Measurements from ENCODE around the gene LRRFIP1. TPM values are rescaled to one million over a fixed set of nuclear protein-coding genes. Genes with fewer than 3 reads are reported as not detected.

LRRFIP1 gene
- total and polyA plus RNA-seq, 4 experiments from 2014 or later: 88.0 to 198 (median 117) TPM

DNA sequence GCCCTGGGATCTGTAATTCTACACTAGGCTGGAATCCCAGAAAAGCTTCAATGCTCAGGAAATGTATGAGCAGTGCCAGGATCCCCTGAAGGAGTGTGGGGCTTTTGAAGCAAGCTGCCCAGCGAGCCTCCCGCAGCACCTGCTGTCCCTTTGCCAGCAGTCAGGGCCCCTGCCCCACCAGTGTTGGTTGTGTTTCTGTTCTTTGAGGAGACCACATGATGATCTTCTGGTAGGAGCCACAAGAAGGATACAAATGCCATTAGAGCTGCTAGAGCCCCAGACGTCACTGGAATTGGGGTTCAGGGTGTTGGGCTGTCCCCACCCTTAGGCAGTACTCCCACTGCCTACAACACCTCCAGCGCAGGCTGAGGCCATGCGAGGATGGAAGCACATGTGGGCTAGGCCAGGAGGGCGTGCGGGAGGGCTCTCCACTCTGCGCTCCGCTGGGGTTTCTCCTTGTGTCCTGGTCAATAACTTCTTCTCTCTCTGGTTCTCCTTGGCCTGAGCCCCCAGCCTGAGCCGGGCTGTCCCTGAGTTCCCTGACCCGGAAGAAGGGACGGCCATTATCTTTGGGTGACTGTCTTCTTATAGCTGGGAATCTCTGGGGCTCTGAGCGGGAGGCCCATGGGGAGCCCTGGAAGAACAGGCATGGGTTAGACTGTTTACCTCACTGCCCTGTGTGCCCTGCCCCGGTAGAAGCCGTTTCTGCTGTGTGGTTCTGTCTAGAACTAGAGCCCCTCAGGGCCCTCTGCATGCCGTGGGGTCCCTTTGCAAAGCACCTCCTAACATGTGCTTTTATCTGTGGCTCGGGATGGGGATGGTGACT lies 73.9 kb downstream of the LRRFIP1 start:
- H3K36me3 Mint-ChIP-seq: peaks cover 0 to 26% of the 10 kb centered on the region in 2 donors
- intact Hi-C loops (cut with micrococcal nuclease): no loop called here
- H3K4me3 Mint-ChIP-seq: peak overlapping the region; percentile 61 to 93 (median 82)
- H3K27ac Mint-ChIP-seq: peak overlapping the region; percentile 90 to 96 (median 96)
- no peaks in the 10 kb centered on the region for H3K27me3 ChIP-seq (ENCODE audit: insufficient read depth, low read length)
- peak overlapping the region in 1 of 2 donors; percentile 12 for H3K4me3 ChIP-seq (ENCODE audit: low read length in 2 of 2)
- peak overlapping the region; percentile 70 for H3K27ac ChIP-seq (ENCODE audit: low read depth, low read length)
- peaks cover 100% of the 10 kb centered on the region for H3K4me1 ChIP-seq (ENCODE audit: insufficient read depth, low read length)
- H3K9me3 Mint-ChIP-seq: no peaks in the 10 kb centered on the region
- H3K27me3 Mint-ChIP-seq: no peaks in the 10 kb centered on the region
- ChIA-PET CTCF (ENCODE audit: partially characterized antibody) (interaction anchor here (1.3 to 15.7 kb wide), 4 partner anchors 11 to 43 kb away, joined by 3 to 376 read pairs (median 80); no protein-coding TSS in a partner anchor), POLR2A (ENCODE audit: partially characterized antibody) (interaction anchor here (0.7 to 15.1 kb wide), 5 partner anchors 9 to 30 kb away, joined by 3 to 210 read pairs (median 3); no protein-coding TSS in a partner anchor)
- H3K9me3 ChIP-seq (ENCODE audit: control insufficient read depth in 1 of 2, low read length in 2 of 2): no peaks in the 10 kb centered on the region
- no peaks in the 10 kb centered on the region for H3K36me3 ChIP-seq (ENCODE audit: insufficient read depth, low read length)
- peak in 2 of 5 donors; percentile 31 to 64 for DNase-seq
- H3K4me1 Mint-ChIP-seq: peaks cover 72 to 100% (median 92%) of the 10 kb centered on the region in 4 donors

DNA sequence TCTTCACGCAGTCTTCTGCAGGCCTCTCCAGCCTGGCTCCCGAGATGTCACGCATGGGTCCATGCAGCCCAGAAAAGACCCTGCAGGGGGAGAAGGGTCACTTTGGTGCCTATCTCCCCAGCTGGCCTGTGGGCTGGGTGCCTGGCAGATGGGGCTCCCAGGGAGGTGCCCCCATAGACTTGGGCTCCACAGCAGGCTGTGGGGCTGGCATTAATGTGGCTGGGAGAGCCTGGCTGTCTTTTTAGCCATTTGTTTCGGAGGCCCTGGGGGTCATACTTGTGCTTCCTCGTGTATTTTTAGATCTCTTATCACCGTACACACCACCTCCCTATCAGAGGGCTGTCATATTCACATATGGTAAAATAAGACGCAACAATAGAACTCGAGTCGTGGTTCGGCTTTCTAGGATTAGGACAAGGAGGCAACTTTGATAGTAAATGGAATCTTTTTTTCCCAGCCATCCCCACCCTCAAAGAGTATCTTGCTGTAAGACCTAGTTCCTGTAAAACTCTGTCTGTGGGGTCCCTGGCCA lies 74.5 kb downstream of the LRRFIP1 start:
- intact Hi-C loops (cut with micrococcal nuclease): no loop called here
- H3K9me3 Mint-ChIP-seq: peaks cover 0 to 2% (median 0%) of the 10 kb centered on the region in 8 donors
- H3K4me3 ChIP-seq (ENCODE audit: low read length in 2 of 2): peak overlapping the region in 1 of 2 donors; percentile 6

GRCh38 chr2:237702441-237703391 lies 75.3 kb downstream of the LRRFIP1 start:
- ChIA-PET POLR2A (ENCODE audit: partially characterized antibody) (interaction anchor here (0.8 to 15.1 kb wide), 6 partner anchors 11 to 42 kb away, joined by 3 to 210 read pairs (median 4); no protein-coding TSS in a partner anchor), CTCF (ENCODE audit: partially characterized antibody) (interaction anchor here (0.9 to 8.0 kb wide), 5 partner anchors 10 to 42 kb away, joined by 3 to 82 read pairs (median 5); no protein-coding TSS in a partner anchor)
- peaks cover 72 to 100% (median 93%) of the 10 kb centered on the region in 4 donors for H3K4me1 Mint-ChIP-seq
- H3K27ac Mint-ChIP-seq: peak overlapping the region; percentile 90 to 96 (median 95)
- H3K4me3 Mint-ChIP-seq: peak overlapping the region; percentile 71 to 93 (median 82)
- H3K36me3 Mint-ChIP-seq: peaks cover 0 to 30% of the 10 kb centered on the region in 2 donors
- peak in 1 of 5 donors; percentile 81 for DNase-seq
- Histone ChIP-seq H3K27me3 (ENCODE audit: insufficient read depth, low read length) (no peaks in the 10 kb centered on the region), H3K36me3 (ENCODE audit: insufficient read depth, low read length) (no peaks in the 10 kb centered on the region), H3K4me3 (ENCODE audit: low read length in 2 of 2) (peak overlapping the region in 1 of 2 donors; percentile 6), H3K9me3 (ENCODE audit: control insufficient read depth in 1 of 2, low read length in 2 of 2) (no peaks in the 10 kb centered on the region), H3K4me1 (ENCODE audit: insufficient read depth, low read length) (peaks cover 100% of the 10 kb centered on the region), H3K27ac (ENCODE audit: low read depth, low read length) (peak overlapping the region; percentile 70)
- H3K9me3 Mint-ChIP-seq: peaks cover 0 to 3% (median 0%) of the 10 kb centered on the region in 8 donors
- intact Hi-C loops (cut with micrococcal nuclease): no loop called here
- no peaks in the 10 kb centered on the region for H3K27me3 Mint-ChIP-seq

More for the DNA sequence above, 74.5 kb downstream of the LRRFIP1 start:
- POLR2A ChIA-PET (ENCODE audit: partially characterized antibody): interaction anchor here (1.2 to 15.1 kb wide), 5 partner anchors 10 to 32 kb away, joined by 3 to 210 read pairs (median 4); no protein-coding TSS in a partner anchor
- peaks cover 0 to 28% of the 10 kb centered on the region in 2 donors for H3K36me3 Mint-ChIP-seq
- DNase-seq: no peak
- peaks cover 72 to 100% (median 93%) of the 10 kb centered on the region in 4 donors for H3K4me1 Mint-ChIP-seq
- no peaks in the 10 kb centered on the region for H3K27me3 Mint-ChIP-seq
- H3K4me1 ChIP-seq (ENCODE audit: insufficient read depth, low read length): peaks cover 100% of the 10 kb centered on the region
- H3K9me3 ChIP-seq (ENCODE audit: control insufficient read depth in 1 of 2, low read length in 2 of 2): no peaks in the 10 kb centered on the region
- peak overlapping the region; percentile 90 to 96 (median 96) for H3K27ac Mint-ChIP-seq
- H3K4me3 Mint-ChIP-seq: peak overlapping the region in 7 of 8 donors; percentile 71 to 93 (median 82)
- H3K27me3 ChIP-seq (ENCODE audit: insufficient read depth, low read length): no peaks in the 10 kb centered on the region
- H3K27ac ChIP-seq (ENCODE audit: low read depth, low read length): peak overlapping the region; percentile 70
- CTCF ChIA-PET (ENCODE audit: partially characterized antibody): interaction anchor here (0.9 to 8.0 kb wide), 4 partner anchors 10 to 43 kb away, joined by 4 to 82 read pairs (median 10); no protein-coding TSS in a partner anchor
- H3K36me3 ChIP-seq (ENCODE audit: insufficient read depth, low read length): no peaks in the 10 kb centered on the region

DNA sequence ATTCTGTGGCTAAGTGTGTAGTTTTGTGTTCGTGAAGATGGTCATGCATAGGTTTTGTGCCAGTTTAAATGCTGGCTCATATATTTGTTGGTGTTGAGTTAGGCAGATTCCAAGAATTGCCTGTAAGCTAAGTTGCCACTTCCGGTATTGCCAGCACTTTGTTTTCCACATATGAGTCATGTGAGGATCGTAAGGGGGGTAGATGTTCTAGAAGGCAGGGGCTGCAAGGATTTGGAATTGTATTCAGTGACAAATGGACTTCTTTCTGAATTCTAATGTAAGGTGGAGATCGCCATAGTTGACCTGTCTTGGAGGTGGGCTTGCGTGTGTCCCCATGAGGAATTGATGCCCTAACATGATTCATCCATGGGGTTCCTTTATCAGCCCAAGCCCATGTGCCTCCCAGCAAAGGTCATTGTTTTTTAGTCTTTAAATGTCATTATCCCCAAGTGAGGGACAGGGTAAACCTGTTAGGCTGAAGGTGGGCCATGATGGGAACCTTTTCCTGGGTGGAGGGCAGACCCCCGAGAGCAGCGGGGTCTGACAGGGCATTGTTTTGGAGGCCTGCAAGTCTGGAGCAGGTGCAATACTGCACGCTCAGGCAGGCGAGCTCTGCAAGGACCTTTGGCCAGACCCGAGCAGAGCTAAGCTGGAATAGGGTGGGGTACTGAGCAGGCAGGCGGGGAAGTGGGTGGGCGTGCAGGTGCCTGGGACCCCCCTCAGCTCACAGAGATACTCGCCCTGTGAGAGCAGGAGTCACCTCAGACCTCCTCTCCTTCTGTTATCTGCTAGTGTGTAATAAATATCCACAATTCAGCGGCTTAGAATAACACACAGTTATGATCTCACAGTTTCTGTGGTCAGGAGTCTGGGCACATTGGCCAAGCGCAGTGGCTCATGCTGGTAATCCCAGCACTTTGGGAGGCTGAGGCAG lies 77.4 kb downstream of the LRRFIP1 start:
- no peak overlapping the region for H3K4me3 ChIP-seq (ENCODE audit: low read length in 2 of 2)
- Mint-ChIP-seq H3K4me1 (peaks cover 63 to 95% (median 81%) of the 10 kb centered on the region in 4 donors), H3K27me3 (no peaks in the 10 kb centered on the region), H3K9me3 (peaks cover 0 to 3% (median 0%) of the 10 kb centered on the region in 8 donors), H3K4me3 (peak overlapping the region; percentile 54 to 93 (median 82)), H3K36me3 (peaks cover 3 to 46% of the 10 kb centered on the region in 2 donors), H3K27ac (peak overlapping the region; percentile 81 to 96 (median 90))
- peaks cover 16% of the 10 kb centered on the region for H3K36me3 ChIP-seq (ENCODE audit: insufficient read depth, low read length)
- no peak for DNase-seq
- peaks cover 86% of the 10 kb centered on the region for H3K4me1 ChIP-seq (ENCODE audit: insufficient read depth, low read length)
- intact Hi-C loops (cut with micrococcal nuclease): loop anchor here (5.0 kb wide), 1 partner anchor 32 kb away; no protein-coding TSS in a partner anchor
- H3K27me3 ChIP-seq (ENCODE audit: insufficient read depth, low read length): no peaks in the 10 kb centered on the region
- no peaks in the 10 kb centered on the region for H3K9me3 ChIP-seq (ENCODE audit: control insufficient read depth in 1 of 2, low read length in 2 of 2)
- H3K27ac ChIP-seq (ENCODE audit: low read depth, low read length): peak overlapping the region; percentile 27
- POLR2A ChIA-PET (ENCODE audit: partially characterized antibody): interaction anchor here (0.9 to 15.1 kb wide), 4 partner anchors 13 to 32 kb away, joined by 3 to 210 read pairs (median 4); no protein-coding TSS in a partner anchor
- CTCF ChIA-PET (ENCODE audit: partially characterized antibody): interaction anchor here (5.3 to 8.0 kb wide), 2 partner anchors 32 to 41 kb away, joined by 30 to 82 read pairs; no protein-coding TSS in a partner anchor

DNA sequence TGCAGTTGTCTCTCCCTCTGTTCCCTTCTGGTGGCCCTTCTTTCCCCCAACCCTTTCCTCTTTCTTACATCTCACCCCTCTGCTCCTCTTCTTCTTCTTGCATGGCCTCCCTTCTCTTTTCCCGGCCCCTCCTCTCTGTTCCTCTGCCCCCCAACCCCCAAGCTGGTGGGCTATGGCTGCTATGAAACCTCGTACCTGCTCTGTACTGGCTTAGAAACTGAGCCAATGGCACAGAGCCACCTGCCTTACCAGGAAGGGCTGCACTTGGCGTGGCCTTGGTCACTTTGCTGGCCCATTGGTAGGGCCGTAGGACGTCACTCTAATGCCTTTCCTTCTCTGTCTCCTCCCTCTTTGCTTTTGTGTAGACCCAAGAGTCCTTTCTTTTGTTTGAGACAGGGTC lies 78.9 kb downstream of the LRRFIP1 start:
- Mint-ChIP-seq H3K27ac (peak overlapping the region; percentile 47 to 96 (median 92)), H3K4me3 (peak overlapping the region in 6 of 8 donors; percentile 10 to 73 (median 42)), H3K36me3 (peaks cover 7 to 48% of the 10 kb centered on the region in 2 donors), H3K9me3 (peaks cover 0 to 3% (median 0%) of the 10 kb centered on the region in 8 donors), H3K4me1 (peaks cover 52 to 84% (median 71%) of the 10 kb centered on the region in 4 donors), H3K27me3 (no peaks in the 10 kb centered on the region)
- Histone ChIP-seq H3K27me3 (ENCODE audit: insufficient read depth, low read length) (no peaks in the 10 kb centered on the region), H3K9me3 (ENCODE audit: control insufficient read depth in 1 of 2, low read length in 2 of 2) (no peaks in the 10 kb centered on the region), H3K4me1 (ENCODE audit: insufficient read depth, low read length) (peaks cover 71% of the 10 kb centered on the region), H3K27ac (ENCODE audit: low read depth, low read length) (peak overlapping the region; percentile 27), H3K4me3 (ENCODE audit: low read length in 2 of 2) (no peak overlapping the region), H3K36me3 (ENCODE audit: insufficient read depth, low read length) (peaks cover 16% of the 10 kb centered on the region)
- POLR2A ChIA-PET (ENCODE audit: partially characterized antibody): interaction anchor here (1.7 to 15.1 kb wide), 2 partner anchors 14 to 33 kb away, joined by 5 to 210 read pairs; no protein-coding TSS in a partner anchor
- CTCF ChIA-PET (ENCODE audit: partially characterized antibody): interaction anchor here (3.9 to 8.0 kb wide), 3 partner anchors 9 to 39 kb away, joined by 16 to 82 read pairs (median 30); no protein-coding TSS in a partner anchor
- intact Hi-C loops (cut with micrococcal nuclease): loop anchor here (5.0 kb wide), 1 partner anchor 34 kb away; no protein-coding TSS in a partner anchor
- DNase-seq: no peak

All from CD4-positive, alpha-beta memory T cell (primary cell).